Activated CD4-positive, alpha-beta T cell treated with anti-CD3 and anti-CD28 coated beads, Interleukin-2, amount 50 U/mL, for 24 hours (primary cell): ENCODE measurements around the gene GRID2.

Experiments
- DNase-seq, 2 donors: peaks; one replicate each; pipeline ENCODE4 v3.0.0-alpha.2; 2020; ENCODE audit warnings: low read depth in 1 of 2, low spot score in 1 of 2

GRID2 gene

GRCh38 chr4:93373893-93374860 lies 1070.4 kb downstream of the GRID2 start:
- DNase-seq = no peak

DNA sequence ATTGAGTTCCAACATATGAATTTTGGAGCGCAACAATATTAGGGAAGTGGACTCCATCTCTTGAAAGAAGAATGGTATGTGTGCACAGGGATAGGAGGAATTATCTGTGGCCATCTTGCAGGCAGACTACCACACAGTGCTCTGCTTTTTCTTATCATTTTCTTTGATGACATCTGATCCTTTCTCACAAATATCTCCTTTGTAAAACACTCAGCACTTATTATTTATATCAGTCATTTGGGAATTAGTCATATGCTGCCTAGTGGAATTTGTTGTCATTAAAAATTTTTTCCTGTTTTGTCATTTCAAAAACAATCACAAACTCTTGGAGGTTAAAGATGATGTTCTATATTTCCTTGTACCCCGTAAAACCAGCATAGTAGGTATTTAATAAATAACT lies 1080.5 kb downstream of the GRID2 start:
- DNase-seq = no peak

DNA sequence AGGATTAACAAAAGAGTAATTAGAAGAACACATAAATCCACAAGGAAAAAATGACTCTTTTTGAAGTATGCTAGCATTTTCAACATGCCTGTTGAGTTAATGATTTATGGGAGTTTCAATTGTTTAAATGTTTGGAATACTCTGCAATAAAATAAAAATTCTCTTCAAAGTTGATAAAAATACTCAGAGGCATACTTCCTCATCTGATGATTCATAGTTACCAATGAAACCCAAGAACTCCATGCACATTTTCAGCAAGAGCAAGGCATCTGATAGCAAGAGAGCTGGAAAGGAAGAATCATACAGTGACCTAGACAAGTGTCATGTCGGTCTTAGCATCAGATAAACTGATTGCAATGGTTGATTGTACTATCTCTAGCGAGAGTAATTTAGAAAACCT lies 1081.1 kb downstream of the GRID2 start:
- DNase-seq = no peak

DNA sequence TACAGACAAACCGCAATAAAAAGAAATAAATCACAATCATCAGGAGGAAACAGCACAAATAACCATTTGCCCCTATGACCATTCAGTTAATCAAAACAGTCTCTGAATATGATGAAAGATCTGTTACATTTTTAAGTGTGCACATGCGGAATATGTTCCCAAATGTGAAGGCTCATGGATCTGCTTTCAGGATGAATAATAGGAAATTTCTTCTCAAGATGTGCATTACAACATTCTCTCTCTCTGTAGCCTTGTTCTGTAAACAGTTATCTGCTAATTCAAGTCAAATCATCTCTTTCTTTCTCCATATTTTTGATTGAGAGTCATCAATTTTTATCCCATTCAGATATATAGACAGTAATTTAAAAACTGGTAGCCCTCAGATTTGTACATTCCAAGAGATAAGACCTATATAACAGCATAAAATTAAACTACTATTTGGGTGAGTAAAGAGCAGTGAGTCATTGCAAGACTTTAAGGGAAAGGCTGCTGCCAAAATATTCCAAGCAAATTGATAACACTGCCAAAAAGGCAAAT lies 1090.8 kb downstream of the GRID2 start:
- DNase-seq = no peak

DNA sequence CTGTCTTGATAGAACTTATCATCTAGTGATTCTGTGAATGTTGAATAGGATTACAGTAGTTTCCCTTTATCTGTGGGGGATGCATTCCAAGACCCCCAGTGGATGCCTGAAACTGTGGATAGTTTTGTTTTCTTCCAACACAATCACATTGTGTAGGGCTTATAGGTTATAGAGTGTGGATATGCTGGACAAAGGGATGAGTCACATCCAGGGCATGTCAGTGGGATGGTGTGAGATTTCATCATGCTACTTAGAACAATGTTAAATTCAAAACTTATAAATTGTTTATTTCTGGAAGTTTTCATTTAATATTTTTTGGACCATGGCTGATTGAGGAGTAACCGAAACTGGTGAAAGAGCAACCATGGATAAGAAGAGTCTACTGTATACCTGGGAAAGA lies 1092.5 kb downstream of the GRID2 start:
- DNase-seq = no peak

DNA sequence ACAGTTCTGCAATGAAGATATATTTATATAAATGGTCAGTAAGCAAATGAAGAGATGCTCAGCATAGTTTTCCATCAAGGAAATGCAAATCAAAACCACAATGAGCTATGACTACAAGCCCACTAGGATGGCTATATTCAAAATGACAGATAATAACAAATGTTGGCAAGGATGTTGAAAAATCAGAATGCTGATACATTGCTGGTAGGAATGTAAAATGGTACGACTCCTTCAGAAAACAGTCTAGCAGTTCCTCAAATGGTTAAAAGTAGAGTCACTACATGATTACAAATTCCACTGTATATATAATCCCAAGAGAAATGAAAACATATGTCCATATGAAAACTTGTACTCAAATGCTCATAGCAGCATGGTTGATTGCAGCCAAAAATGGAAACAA lies 1099.8 kb downstream of the GRID2 start:
- no peak for DNase-seq

DNA sequence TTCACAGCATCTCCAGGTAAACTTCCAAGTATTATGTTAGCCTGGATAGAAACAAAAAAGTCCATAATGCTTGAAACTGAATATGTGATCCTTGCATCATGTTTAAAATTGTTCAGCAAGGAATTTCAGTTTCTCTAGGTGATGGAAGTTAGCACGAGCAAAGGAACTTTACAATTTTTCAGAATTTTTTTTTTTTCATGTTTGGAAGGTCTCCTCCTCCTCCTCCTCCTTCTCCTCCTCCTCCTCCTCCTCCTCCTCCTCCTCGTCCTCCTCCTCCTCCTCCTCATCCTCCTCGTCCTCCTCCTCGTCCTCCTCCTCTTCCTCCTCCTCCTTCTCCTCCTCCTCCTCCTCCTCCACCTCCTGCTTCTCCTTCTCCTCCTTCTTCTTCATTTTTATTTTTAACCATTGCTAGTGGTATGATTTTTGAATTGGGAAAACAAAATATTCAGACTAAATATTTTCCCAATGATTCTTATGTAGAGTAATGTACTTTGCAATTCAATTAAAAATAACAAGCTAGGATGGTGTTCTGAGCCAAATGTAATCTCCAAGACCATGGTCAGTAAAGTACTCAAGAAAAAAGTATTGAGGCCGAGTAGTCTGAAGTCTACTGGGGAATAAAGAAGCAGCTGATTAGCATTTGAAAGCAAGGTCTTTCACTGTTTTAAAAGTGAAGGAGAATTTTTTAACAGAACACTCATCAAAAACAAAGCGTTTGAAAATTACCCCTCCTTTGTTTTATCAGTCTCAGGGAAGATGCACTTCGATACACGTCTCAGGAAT lies 1103.9 kb downstream of the GRID2 start:
- DNase-seq = no peak

DNA sequence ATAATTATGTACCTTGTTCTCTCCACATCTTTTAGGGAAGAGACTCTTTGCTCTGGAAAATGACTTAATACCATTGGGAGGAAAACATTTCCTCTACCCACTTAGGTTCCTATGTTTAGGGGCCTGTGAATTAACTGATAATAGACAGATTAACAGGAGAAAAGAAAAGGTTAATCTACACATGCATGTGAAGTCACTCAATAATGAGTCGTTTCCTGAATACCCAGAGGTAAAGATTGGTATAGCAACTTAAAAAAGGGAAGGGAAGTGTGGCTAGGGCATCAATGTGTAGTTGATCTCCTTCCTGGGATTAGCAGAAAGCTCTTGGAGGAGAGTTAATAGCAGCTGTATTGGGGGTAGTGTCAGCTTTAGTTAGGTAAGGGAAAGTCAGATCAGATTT lies 1105.3 kb downstream of the GRID2 start:
- no peak for DNase-seq

- no peak for DNase-seq
Observed at GRCh38 chr4:93414041-93414550, 1110.3 kb downstream of the GRID2 start.

DNA sequence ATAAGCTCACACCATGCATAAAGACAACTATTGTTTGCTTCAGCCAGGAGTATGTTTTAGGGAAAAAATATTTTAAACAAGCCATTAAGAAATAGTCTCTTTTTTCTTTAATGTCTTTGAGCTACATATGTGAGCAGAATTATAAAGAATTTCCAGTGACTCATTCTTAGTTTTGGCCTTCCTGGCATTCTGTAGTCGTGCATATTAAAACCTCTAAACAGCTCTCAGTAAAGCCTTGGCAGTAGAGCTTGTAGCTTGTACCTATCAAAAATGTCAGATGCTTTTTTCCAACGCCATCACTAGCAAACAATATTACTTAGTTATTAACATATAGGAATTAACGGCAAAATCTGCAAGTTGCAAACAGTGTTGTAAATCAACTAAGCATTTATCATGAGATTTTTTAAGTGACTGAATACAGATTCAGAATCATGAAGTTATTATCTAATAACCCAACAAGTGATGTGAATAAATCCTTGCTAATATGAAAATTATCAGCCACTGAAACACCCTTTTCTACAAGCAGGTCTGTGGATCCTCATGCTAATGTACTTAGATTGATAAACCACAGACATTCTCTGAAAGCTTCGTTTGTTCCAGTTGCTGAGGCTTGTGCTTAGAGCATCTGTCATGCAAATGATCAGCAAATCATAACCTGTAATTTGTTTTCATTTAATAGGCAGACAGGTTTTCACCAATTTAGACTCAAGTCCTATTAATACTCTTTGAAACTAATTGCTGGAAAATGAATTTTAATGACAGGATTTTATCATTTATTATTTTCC lies 1112.8 kb downstream of the GRID2 start:
- no peak for DNase-seq

- DNase-seq = no peak
Observed at GRCh38 chr4:93431371-93431770, 1127.6 kb downstream of the GRID2 start.

DNA sequence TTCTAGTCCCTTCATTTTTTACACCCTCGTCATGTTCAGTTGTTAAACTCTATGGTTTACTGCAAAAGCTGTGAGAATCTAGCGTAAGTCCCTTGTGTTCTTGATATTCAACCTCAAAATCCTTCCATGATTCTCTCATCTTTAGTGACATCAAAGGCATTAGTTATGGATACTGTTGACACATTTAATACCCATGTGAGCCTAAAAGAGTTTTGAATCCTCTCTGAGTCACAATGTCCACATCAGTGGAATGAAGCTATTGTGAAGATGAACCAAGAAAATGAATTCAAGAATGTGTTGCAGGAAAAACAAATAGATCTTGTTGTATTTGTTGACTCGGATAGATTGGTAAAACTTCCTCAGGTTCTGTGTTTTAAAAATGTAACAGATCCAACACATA lies 1130.1 kb downstream of the GRID2 start:
- no peak for DNase-seq

GRCh38 chr4:93436000-93436626 lies 1132.3 kb downstream of the GRID2 start:
- DNase-seq = no peak

GRCh38 chr4:93437991-93438390 lies 1134.2 kb downstream of the GRID2 start:
- DNase-seq = no peak

DNA sequence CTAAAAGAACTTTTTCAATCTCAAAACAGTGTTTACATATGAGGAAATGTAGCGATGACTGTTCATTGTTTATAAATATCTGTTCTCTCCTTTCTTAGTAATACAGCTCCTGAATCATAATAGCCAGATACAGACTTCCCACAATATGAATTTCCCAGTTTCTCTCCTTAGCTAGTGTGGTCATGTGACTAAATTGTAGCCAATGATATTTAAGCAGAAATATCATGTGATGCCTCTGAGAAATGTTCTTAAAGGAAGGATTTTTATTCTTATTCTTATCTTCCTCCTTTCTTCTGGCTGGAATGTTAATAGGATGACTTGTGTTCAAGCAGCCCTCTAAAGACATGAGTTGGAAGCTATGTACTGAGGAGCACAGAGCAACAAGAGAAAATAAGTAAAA lies 1141.1 kb downstream of the GRID2 start:
- DNase-seq = no peak

- DNase-seq = no peak
Observed at GRCh38 chr4:93446038-93446437, 1142.3 kb downstream of the GRID2 start.

DNA sequence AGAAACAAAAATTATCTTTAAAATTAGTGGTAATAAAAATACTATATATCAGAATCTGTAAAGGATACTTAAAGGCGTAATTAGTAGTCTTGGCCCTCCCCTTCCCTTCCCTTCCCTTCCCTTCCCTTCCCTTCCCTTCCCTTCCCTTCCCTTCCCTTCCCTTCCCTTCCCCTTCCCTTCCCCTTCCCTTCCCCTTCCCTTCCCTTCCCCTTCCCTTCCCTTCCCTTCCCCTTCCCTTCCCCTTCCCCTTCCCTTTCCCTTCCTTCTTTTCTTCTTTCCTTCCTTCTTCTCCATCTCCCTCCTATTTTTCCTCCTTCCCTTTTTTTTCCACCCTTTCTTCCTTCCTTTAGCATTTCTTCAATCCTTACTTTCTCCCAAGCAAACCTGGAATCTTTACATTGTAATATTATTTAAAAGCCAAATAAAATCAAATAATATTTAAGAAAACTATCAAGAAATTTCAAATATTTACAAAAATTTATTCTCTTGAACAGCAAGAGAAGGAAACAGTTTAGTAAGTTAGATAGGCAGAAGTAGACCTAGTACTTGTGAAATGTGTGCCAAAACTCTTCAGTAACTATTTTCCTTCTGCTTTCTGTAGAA lies 1145.0 kb downstream of the GRID2 start:
- no peak for DNase-seq

DNA sequence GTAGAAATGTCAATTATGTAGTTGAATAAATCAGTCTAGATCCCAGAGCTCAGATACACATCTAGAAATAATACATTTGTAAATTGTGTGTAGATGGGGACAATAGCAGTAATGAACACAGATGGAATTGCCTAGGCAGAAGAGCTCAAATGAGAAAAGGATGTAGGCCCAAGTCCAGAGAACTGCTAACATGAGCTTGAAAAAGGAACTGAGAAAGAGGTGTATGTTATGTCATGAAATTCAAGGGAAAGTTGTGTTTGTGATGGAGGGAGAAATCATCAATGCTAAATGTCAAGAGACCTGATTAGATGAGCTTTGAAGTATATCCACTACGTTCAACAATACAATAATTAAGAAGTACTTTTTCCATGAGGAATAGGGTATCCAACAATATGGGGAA lies 1148.2 kb downstream of the GRID2 start:
- DNase-seq = no peak

GRCh38 chr4:93461541-93461940 lies 1157.8 kb downstream of the GRID2 start:
- no peak for DNase-seq

DNA sequence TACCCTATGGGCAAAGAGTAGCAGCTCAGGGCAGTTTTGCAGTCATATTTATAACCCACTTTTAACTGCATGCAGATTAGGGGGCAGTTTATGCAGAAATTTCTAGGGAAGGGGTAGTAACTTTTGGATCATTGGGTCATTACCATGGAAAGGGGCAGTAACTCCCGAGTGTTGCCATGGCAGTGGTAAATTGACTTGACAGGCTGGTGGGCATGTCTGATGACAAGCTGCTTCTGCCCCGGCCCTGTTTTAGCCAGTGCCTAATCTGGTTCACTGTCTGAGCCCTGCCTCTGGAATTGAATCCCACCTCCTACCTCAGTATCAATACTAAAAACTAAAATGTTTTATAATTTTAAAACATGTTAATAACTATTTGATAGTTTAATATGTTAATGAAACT lies 1162.7 kb downstream of the GRID2 start:
- DNase-seq = no peak
